OCI-LY3 (cell line): ENCODE data around the gene ADCY4.

Source experiments
- CTCF ChIP-seq: fragments of 200-600, 300-600 bp; sonication (generic); IDR thresholded peaks from 2 replicates; pipeline ENCODE4 v1.5.1; 2014; ENCODE audit warnings: antibody characterized with exemption, low read length, low read depth
- EZH2phosphoT487 ChIP-seq: fragments of 200-600 bp; shearing (Covaris generic); IDR thresholded peaks from 2 replicates; pipeline ENCODE4 v1.6.1; 2018; ENCODE audit warnings: antibody characterized with exemption, mixed run types, low read depth

GRCh38 chr14:24379907-24380730 is 45.2 kb upstream of the ADCY4 start:
- TF ChIP-seq CTCF (no peak), EZH2phosphoT487 (no peak)
